Transverse colon (tissue), 4 donors: ENCODE data around the gene XKR8. TPM values are rescaled to one million over a fixed set of nuclear protein-coding genes. Genes with fewer than 3 reads are reported as not detected.

Experiments
- DNase-seq: peaks from one replicate; pipeline ENCODE4 v3.0.0-alpha.2; 2019
- H3K27ac ChIP-seq, 4 donors: fragments of 200-600 bp; sonication (generic); 2 replicates each; pipeline ENCODE4 v1.5.1; 2016 to 2018; ENCODE audit warnings: inconsistent platforms in 4 of 4
- H3K27me3 ChIP-seq: fragments of 200-600 bp; sonication (generic); 2 replicates; pipeline ENCODE4 v1.5.1; 2017; ENCODE audit warnings: inconsistent platforms
- H3K36me3 ChIP-seq, 4 donors: fragments of 200-600 bp; sonication (generic); 2 replicates each; pipeline ENCODE4 v1.5.1; 2017 to 2019; ENCODE audit warnings: inconsistent platforms in 4 of 4
- H3K4me1 ChIP-seq, 4 donors: fragments of 200-600 bp; sonication (generic); 2 replicates each; pipeline ENCODE4 v1.5.1; 2017 to 2020; ENCODE audit warnings: inconsistent platforms in 4 of 4
- H3K4me3 ChIP-seq, 4 donors: fragments of 200-600 bp; sonication (generic); 1 replicate in 1 of 4; 2 replicates in 3 of 4; pipeline versions ENCODE4 v1.5.1 to v1.6.1; 2017 to 2019; ENCODE audit warnings: inconsistent platforms in 4 of 4
- H3K9me3 ChIP-seq, 2 donors: fragments of 200-600 bp; sonication (generic); 2 replicates each; pipeline ENCODE4 v1.5.1; 2017 to 2019; ENCODE audit warnings: inconsistent platforms in 2 of 2
- CTCF ChIP-seq, 5 experiments: fragments of 200-600 bp in 3 of 5; fragments of 450-650 bp in 2 of 5; sonication (generic) in 3 of 5; IDR thresholded peaks; 1 replicate in 2 of 5; 2 replicates in 3 of 5; pipeline ENCODE4 v1.5.1; 2016 to 2017; ENCODE audit warnings: antibody characterized with exemption in 5 of 5, inconsistent platforms in 3 of 5, mild to moderate bottlenecking in 2 of 5, moderate library complexity in 1 of 5
- EP300 ChIP-seq: sonication (generic); formaldehyde crosslinking; IDR thresholded peaks from one replicate; pipeline ENCODE4 v1.6.1; 2017; ENCODE audit warnings: antibody characterized with exemption, low read depth
- POLR2A ChIP-seq: fragments of 450-650 bp; IDR thresholded peaks from one replicate; pipeline ENCODE4 v1.6.1; 2016; ENCODE audit warnings: antibody characterized with exemption, mild to moderate bottlenecking, moderate library complexity
- POLR2AphosphoS5 ChIP-seq, 3 donors: sonication (generic); formaldehyde crosslinking; IDR thresholded peaks; one replicate each; pipeline ENCODE4 v1.6.1; 2016; ENCODE audit warnings: antibody characterized with exemption in 3 of 3
- WGBS, 2 donors: methylation state at CpG; one replicate each; pipeline ENCODE4 v1.1.5; 2018; ENCODE audit warnings: low coverage in 1 of 2; 5-methylcytosine and 5-hydroxymethylcytosine counted together
- in situ Hi-C, 4 donors: fragments of 200-750 bp; cut with MboI; loops; one replicate each; pipeline versions ENCODE4 v1.15.0 to v1.15.1; 2017; ENCODE audit warnings: low sequenced_read_pairs in 3 of 4, low pct_ligation_motif_present in 1 of 4, low pct_unique_long_range_greater_than_20kb in 1 of 4
- intact Hi-C: fragments of 100-400 bp; cut with DNase I; formaldehyde crosslinking; loops from one replicate; pipeline ENCODE4 v1.15.1; 2023; ENCODE audit warnings: low total_unique reads
- total RNA-seq, 4 donors: library from RNA; depleted of rRNA; stranded (reverse); fragments of >200 nt; gene quantifications; one replicate each; pipeline ENCODE4 v1.1.0, GENCODE V29; 2016

Gene XKR8
- total RNA-seq, 4 donors from 2014 or later = 8.6 to 13.8 (median 10.4) TPM

- Histone ChIP-seq H3K4me1 (peaks cover 0 to 18% (median 2%) of the 10 kb centered on the region in 4 donors), H3K36me3 (no peaks in the 10 kb centered on the region), H3K27ac (peak overlapping the region in 3 of 4 donors; percentile 56 to 78 (median 65)), H3K4me3 (peak overlapping the region in 3 of 4 donors; percentile 27 to 51 (median 30)), H3K9me3 (no peaks in the 10 kb centered on the region), H3K27me3 (peaks cover 12% of the 10 kb centered on the region)
- intact Hi-C loops (no loop called here), in situ Hi-C loops (no loop called here)
- 20 to 45% methylated on average over 8 of the region's 8 CpGs for whole genome bisulfite sequencing, 2 donors
- no peak for DNase-seq
- TF ChIP-seq POLR2A (no peak), EP300 (no peak)
Observed at GRCh38 chr1:27935721-27936120, 24.1 kb upstream of the XKR8 start.

GRCh38 chr1:27936370-27936769 is 23.4 kb upstream of the XKR8 start:
- intact Hi-C loops = no loop called here
- no peak overlapping the region for H3K27ac ChIP-seq
- peaks cover 0 to 18% (median 2%) of the 10 kb centered on the region in 4 donors for H3K4me1 ChIP-seq
- H3K36me3 ChIP-seq = no peaks in the 10 kb centered on the region
- no peak for TF ChIP-seq POLR2AphosphoS5 (IDR thresholded peaks at IDR 0.05)
- TF ChIP-seq EP300 = no peak
- no peak for TF ChIP-seq POLR2A
- TF ChIP-seq CTCF (IDR thresholded peaks at IDR 0.05) = no peak
- 91 to 95% methylated on average over 1 to 5 of the region's 5 CpGs for WGBS, 2 donors
- peaks cover 12% of the 10 kb centered on the region for H3K27me3 ChIP-seq
- DNase-seq = no peak
- H3K4me3 ChIP-seq = no peak overlapping the region
- H3K9me3 ChIP-seq = no peaks in the 10 kb centered on the region
- in situ Hi-C loops = no loop called here

- H3K9me3 ChIP-seq = no peaks in the 10 kb centered on the region
- H3K27me3 ChIP-seq = peaks cover 12% of the 10 kb centered on the region
- in situ Hi-C loops (no loop called here), intact Hi-C loops (no loop called here)
- no peaks in the 10 kb centered on the region for H3K36me3 ChIP-seq
- no peak overlapping the region for H3K27ac ChIP-seq
- peaks cover 0 to 18% (median 2%) of the 10 kb centered on the region in 4 donors for H3K4me1 ChIP-seq
- no peak for DNase-seq
- TF ChIP-seq EP300 = no peak
- no peak for TF ChIP-seq POLR2AphosphoS5 (IDR thresholded peaks at IDR 0.05)
- no peak for TF ChIP-seq POLR2A
- no peak for TF ChIP-seq CTCF (IDR thresholded peaks at IDR 0.05)
- no peak overlapping the region for H3K4me3 ChIP-seq
- WGBS, 2 donors = 73% methylated on average over 1 of the region's 1 CpG; no CpG with 5 or more reads in 1 of the 2 donors
Observed at GRCh38 chr1:27937524-27937836, 22.3 kb upstream of the XKR8 start.

- no peak for TF ChIP-seq EP300
- TF ChIP-seq POLR2A = no peak
- no peak for TF ChIP-seq POLR2AphosphoS5 (IDR thresholded peaks at IDR 0.05)
- no peak for TF ChIP-seq CTCF (IDR thresholded peaks at IDR 0.05)
- in situ Hi-C loops (no loop called here), intact Hi-C loops (no loop called here)
- 83 to 93% methylated on average over 3 to 4 of the region's 4 CpGs for WGBS, 2 donors
- Histone ChIP-seq H3K4me3 (no peak overlapping the region), H3K36me3 (no peaks in the 10 kb centered on the region), H3K27ac (no peak overlapping the region), H3K4me1 (peaks cover 0 to 18% (median 2%) of the 10 kb centered on the region in 4 donors), H3K27me3 (peaks cover 12% of the 10 kb centered on the region), H3K9me3 (no peaks in the 10 kb centered on the region)
- DNase-seq = no peak
Observed at GRCh38 chr1:27938488-27938887, 21.3 kb upstream of the XKR8 start.

GRCh38 chr1:27940297-27940696 is 19.5 kb upstream of the XKR8 start:
- peak in 4 of 5 experiments; percentile 7 to 21 (median 14) for TF ChIP-seq CTCF (IDR thresholded peaks at IDR 0.05)
- no peak for TF ChIP-seq EP300
- TF ChIP-seq POLR2AphosphoS5 (IDR thresholded peaks at IDR 0.05) = no peak
- Histone ChIP-seq H3K27me3 (peaks cover 7% of the 10 kb centered on the region), H3K4me1 (peaks cover 0 to 18% (median under 1%) of the 10 kb centered on the region in 4 donors), H3K27ac (no peak overlapping the region), H3K4me3 (no peak overlapping the region), H3K36me3 (no peaks in the 10 kb centered on the region), H3K9me3 (no peaks in the 10 kb centered on the region)
- DNase-seq = peak; percentile 60
- 40 to 43% methylated on average over 4 to 6 of the region's 6 CpGs for WGBS, 2 donors
- in situ Hi-C loops (no loop called here), intact Hi-C loops (no loop called here)
